GM19397 (cell line): ENCODE data around the gene SAXO2.
"Not testable (repeated sequence)": the region's sequence is repeated elsewhere in the genome, so short reads cannot be mapped to it uniquely, and the experiment has no call there.

ENCODE experiments used
- ATAC-seq: cut with Tn5 transposase; IDR thresholded peaks from one replicate; pipeline ENCODE4 v1.9.1; 2021; ENCODE audit warnings: mild to moderate bottlenecking, moderate library complexity; ENCODE audit not compliant: unreplicated experiment

Gene SAXO2

DNA sequence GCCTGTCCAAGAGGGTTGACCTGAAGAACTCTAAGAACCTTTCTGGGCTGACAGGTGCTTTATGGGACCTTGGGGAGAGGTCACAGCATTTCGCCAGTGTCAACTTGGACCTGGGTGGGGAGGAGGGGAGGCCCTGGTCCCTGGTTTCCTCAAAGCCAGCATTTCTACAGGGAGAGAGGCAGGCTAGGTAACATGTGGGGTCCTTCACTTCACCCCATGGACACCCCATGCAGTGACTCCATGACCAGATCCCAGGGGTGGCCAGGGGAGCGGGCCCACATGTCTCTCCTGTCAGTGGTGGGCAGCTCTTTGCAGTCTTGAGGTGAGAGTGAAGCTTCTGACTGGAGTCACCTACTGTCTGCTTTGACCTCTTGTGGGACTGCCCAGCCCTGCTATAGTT, 50.8 kb downstream of the SAXO2 start:
- no peak for ATAC-seq

DNA sequence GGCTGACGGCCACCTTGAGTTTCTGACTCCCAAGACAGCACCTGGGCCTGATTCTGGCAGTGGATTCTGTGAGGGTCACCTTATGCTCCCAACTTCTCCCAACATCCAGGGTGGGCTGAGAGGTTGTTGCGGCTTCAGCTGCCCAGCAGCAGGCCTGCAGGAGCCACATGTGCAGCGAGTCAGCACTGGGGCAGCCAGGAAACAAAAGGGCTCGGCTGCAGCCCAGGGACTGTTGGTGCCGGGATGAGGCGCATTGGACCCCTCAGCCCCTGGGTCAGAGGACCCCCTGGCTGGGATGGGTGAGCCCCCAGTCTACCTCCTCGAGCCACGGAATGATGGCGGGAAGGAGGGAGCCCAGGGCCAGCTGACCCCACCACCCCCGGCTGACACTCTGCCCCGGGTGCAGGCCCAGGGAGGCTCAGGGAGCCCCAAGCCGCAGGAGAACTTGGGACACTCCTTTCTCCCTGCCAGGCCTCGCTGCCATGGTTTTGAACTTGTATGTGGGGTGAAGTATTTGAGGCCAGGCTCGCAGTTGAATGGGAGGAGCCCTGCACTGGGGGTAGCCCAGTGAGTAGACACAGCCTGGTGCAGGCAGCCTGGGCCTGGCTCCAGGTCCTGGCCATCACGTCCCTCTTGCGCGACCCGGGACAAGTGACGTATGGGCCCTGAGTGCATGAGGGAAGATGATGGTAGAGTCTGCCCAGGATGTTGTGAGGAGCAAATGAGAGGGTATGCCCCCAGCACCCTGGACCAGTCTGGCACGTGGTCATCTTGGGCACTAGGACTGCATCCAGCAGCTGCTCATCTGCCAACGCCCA, 51.5 kb downstream of the SAXO2 start:
- ATAC-seq: not testable (repeated sequence)

DNA sequence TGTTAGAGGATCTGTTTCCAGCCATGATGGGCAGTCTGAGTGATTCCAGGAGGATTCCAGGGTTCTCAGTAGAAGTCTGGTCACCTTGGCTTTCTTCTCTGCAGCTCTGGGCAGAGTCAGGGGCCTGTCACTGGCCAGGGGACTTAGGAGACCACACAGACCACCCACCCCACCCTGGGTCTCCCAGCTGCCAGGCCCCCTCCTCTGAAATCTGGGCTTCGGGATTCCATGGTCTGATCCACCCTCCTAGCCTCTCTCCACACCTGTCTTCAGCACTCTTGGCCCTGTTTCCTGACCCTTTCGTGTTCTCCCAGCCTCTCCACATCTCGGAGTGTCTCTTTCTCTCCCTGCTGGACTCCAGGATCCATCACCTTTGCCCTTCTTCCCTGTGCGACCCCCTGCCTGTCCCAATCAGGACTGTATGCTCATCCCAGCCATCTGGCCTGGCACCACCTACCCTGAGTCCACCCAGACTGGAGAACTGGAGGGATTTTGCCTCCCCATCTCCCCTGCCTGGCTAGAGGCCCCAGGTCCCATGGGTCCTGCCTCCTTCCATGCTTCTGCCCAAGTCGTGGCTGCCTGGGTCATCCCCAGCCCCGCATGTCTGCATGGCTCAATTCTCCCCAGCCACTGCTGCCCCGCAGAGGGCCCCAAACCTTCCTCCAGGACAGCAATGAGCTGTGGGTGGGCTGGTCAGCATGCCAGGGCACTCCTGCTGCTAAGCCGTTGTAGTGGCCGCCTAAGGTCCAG, 52.3 kb downstream of the SAXO2 start:
- ATAC-seq: no peak

- no peak for ATAC-seq
Measured at GRCh38 chr15:82315519-82316246, 53.1 kb downstream of the SAXO2 start.

DNA sequence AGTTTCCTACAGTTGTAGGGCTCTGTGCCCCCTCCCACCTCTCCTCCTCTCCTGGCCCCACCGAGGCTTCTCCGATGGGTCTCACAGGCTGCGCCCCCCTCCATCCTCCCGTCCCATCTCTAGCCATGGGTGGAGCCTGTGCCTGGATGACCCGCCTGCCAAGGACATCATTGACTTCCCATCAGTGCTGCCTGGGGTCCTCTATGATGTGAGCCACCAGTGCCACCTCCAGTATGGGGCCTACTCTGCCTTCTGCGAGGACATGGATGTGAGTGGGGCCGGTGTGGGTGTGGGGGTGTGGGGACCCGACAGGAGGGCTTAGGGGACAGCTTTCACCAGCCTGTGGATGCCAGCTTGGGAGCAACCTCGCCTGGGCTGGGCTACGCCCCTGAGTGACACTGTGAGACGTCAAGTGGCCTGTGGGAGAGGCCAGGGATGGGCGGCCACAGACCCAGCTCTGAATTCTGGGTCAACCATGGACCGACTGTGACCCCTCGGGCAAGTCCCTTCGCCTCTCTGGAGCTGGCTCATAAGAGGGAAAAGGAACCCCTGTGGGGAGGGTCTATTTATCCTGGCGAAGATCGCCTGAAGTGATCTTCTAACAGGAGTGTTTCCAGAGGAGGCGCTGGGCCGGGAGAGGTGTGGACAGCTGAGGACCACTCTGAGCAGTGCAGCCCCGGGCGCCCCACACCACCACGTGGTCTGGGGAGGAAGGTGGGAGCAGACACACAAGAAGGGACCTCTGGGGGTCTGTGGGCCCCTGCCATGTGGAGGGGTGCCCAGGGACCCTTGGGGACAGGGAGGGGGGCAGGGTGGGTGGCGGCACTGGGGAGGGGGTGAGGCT, 53.9 kb downstream of the SAXO2 start:
- not testable (repeated sequence) for ATAC-seq

GRCh38 chr15:82317091-82317489, 54.5 kb downstream of the SAXO2 start:
- no peak for ATAC-seq

DNA sequence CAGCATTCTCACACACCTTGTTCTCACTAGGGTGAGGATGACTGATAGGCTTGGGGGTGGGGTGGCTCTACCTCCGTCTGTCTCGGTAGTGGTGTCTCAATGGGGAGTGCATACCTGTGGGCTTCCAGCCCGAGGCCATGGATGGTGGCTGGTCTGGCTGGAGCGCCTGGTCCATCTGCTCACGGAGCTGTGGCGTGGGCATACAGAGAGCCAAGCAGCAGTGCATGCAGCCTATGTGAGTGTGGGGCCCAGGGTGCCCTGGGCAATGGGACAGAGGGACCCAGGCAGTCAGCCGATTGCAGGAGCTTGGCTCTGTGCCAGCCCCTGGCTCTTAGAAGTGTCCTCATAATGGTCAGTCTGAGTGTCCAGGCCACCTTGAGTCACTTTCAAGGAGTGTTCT, 54.9 kb downstream of the SAXO2 start:
- not testable (repeated sequence) for ATAC-seq

- not testable (repeated sequence) for ATAC-seq
Measured at GRCh38 chr15:82318281-82318680, 55.7 kb downstream of the SAXO2 start.

GRCh38 chr15:82319522-82320278, 57.1 kb downstream of the SAXO2 start:
- not testable (repeated sequence) for ATAC-seq

- ATAC-seq: not testable (repeated sequence)
Measured at GRCh38 chr15:82320861-82321260, 58.2 kb downstream of the SAXO2 start.

GRCh38 chr15:82322488-82322887, 59.9 kb downstream of the SAXO2 start:
- not testable (repeated sequence) for ATAC-seq

GRCh38 chr15:82324831-82325230, 62.2 kb downstream of the SAXO2 start:
- ATAC-seq: not testable (repeated sequence)

GRCh38 chr15:82325646-82326045, 63.0 kb downstream of the SAXO2 start:
- ATAC-seq: not testable (repeated sequence)

DNA sequence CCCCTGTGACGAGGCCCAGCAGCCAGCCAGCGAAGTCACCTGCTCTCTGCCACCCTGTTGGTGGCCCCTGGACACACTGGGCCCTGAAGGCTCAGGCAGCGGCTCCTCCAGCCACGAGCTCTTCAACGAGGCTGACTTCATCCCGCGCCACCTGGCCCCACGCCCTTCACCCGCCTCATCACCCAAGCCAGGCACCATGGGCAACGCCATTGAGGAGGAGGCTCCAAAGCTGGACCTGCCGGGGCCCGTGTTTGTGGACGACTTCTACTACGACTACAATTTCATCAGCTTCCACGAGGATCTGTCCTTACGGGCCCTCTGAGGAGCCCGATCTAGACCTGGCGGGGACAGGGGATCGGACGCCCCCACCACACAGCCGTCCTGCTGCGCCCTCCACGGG, 64.3 kb downstream of the SAXO2 start:
- ATAC-seq: not testable (repeated sequence)

DNA sequence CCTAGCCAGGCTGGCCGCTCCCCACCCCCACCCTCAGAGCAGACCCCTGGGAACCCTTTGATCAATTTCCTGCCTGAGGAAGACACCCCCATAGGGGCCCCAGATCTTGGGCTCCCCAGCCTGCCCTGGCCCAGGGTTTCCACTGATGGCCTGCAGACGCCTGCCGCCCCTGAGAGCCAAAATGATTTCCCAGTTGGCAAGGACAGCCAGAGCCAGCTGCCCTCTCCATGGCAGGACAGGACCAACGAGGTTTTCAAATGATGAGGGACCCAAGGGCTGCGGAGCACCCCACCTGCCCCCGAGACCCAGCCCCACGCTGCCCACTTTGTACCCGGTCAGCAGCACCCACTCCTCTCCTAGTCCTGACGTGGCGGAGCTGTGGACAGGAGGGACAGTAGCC, 64.8 kb downstream of the SAXO2 start:
- ATAC-seq: not testable (repeated sequence)

GRCh38 chr15:82329039-82329438, 66.4 kb downstream of the SAXO2 start:
- ATAC-seq: not testable (repeated sequence)

GRCh38 chr15:82330921-82331320, 68.3 kb downstream of the SAXO2 start:
- ATAC-seq: not testable (repeated sequence)

GRCh38 chr15:82331576-82332304, 69.1 kb downstream of the SAXO2 start:
- ATAC-seq: not testable (repeated sequence)
